ENCODE results near the gene GPR141.

GPR141 gene

DNA sequence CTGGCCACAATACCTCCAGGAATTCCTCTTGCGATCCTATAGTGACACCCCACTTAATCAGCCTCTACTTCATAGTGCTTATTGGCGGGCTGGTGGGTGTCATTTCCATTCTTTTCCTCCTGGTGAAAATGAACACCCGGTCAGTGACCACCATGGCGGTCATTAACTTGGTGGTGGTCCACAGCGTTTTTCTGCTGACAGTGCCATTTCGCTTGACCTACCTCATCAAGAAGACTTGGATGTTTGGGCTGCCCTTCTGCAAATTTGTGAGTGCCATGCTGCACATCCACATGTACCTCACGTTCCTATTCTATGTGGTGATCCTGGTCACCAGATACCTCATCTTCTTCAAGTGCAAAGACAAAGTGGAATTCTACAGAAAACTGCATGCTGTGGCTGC lies 56.8 kb downstream of the GPR141 start:
- no peak for FAIRE-seq
- no peak for TF ChIP-seq POLR2AphosphoS5 (IDR thresholded peaks at IDR 0.05; ENCODE audit: low read depth, low read length)
- no peak for TF ChIP-seq POLR2A (IDR thresholded peaks at IDR 0.05; ENCODE audit: low read depth, low read length)
- no peak for TF ChIP-seq TAF1 (IDR thresholded peaks at IDR 0.05; ENCODE audit: borderline replicate concordance, low read depth, low read length)
- no peak for DNase-seq (ENCODE audit: insufficient read length)

DNA sequence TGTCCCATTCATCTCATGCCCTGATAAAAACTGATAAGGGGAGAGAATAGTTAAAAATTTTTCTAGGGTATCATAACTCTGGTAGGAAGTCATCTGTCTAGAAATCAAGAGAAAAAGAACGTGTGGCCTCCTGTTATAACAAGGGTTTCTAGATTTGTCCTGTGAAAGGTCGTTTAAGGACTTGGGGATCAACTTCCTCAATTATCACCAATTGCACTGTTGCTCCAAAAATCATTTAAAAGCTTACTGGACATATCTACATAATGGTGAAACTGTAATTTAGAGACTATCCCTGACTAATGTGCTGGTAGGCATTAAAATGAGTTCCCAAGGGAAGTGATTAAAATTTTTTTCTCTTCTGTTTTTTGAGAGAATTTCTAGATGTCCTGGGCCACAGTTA lies 58.2 kb downstream of the GPR141 start:
- TF ChIP-seq TAF1 (IDR thresholded peaks at IDR 0.05; ENCODE audit: borderline replicate concordance, low read depth, low read length) (no peak), POLR2AphosphoS5 (IDR thresholded peaks at IDR 0.05; ENCODE audit: low read depth, low read length) (no peak), POLR2A (IDR thresholded peaks at IDR 0.05; ENCODE audit: low read depth, low read length) (no peak)
- FAIRE-seq (no peak), DNase-seq (ENCODE audit: insufficient read length) (no peak)

DNA sequence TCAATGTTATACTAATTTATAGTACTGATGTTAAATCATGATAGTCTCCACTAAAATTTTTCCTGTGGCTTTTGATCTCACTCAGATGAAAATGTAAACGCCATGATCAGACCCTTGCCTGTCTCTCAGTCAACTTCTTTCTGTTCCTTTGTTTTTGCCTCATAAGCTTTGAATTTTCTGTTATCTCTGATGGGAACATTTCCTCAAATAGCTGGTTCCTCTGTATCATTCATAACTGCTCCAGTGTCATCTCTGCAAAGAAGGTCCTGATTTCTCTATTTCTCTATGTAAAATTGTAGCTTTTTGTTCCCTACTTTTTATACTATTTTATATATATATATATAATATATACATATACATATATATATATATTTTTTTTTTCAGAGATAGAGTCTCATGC lies 67.5 kb downstream of the GPR141 start:
- FAIRE-seq (no peak), DNase-seq (ENCODE audit: insufficient read length) (no peak)
- TF ChIP-seq POLR2AphosphoS5 (IDR thresholded peaks at IDR 0.05; ENCODE audit: low read depth, low read length) = no peak
- no peak for TF ChIP-seq POLR2A (IDR thresholded peaks at IDR 0.05; ENCODE audit: low read depth, low read length)
- no peak for TF ChIP-seq TAF1 (IDR thresholded peaks at IDR 0.05; ENCODE audit: borderline replicate concordance, low read depth, low read length)

- DNase-seq (ENCODE audit: insufficient read length) = no peak
- no peak for FAIRE-seq
- no peak for TF ChIP-seq TAF1 (IDR thresholded peaks at IDR 0.05; ENCODE audit: borderline replicate concordance, low read depth, low read length)
- no peak for TF ChIP-seq POLR2A (IDR thresholded peaks at IDR 0.05; ENCODE audit: low read depth, low read length)
- no peak for TF ChIP-seq POLR2AphosphoS5 (IDR thresholded peaks at IDR 0.05; ENCODE audit: low read depth, low read length)
Observed at GRCh38 chr7:37753398-37754050, 70.0 kb downstream of the GPR141 start.

GRCh38 chr7:37756797-37757551 lies 73.4 kb downstream of the GPR141 start:
- TF ChIP-seq TAF1 (IDR thresholded peaks at IDR 0.05; ENCODE audit: borderline replicate concordance, low read depth, low read length) (no peak), POLR2AphosphoS5 (IDR thresholded peaks at IDR 0.05; ENCODE audit: low read depth, low read length) (no peak), POLR2A (IDR thresholded peaks at IDR 0.05; ENCODE audit: low read depth, low read length) (no peak)
- DNase-seq (ENCODE audit: insufficient read length) (no peak), FAIRE-seq (no peak)

- FAIRE-seq (no peak), DNase-seq (ENCODE audit: insufficient read length) (no peak)
- no peak for TF ChIP-seq POLR2A (IDR thresholded peaks at IDR 0.05; ENCODE audit: low read depth, low read length)
- no peak for TF ChIP-seq POLR2AphosphoS5 (IDR thresholded peaks at IDR 0.05; ENCODE audit: low read depth, low read length)
- no peak for TF ChIP-seq TAF1 (IDR thresholded peaks at IDR 0.05; ENCODE audit: borderline replicate concordance, low read depth, low read length)
Observed at GRCh38 chr7:37757563-37757962, 74.0 kb downstream of the GPR141 start.

- FAIRE-seq (no peak), DNase-seq (ENCODE audit: insufficient read length) (no peak)
- no peak for TF ChIP-seq TAF1 (IDR thresholded peaks at IDR 0.05; ENCODE audit: borderline replicate concordance, low read depth, low read length)
- no peak for TF ChIP-seq POLR2AphosphoS5 (IDR thresholded peaks at IDR 0.05; ENCODE audit: low read depth, low read length)
- TF ChIP-seq POLR2A (IDR thresholded peaks at IDR 0.05; ENCODE audit: low read depth, low read length) = no peak
Observed at GRCh38 chr7:37758501-37759045, 75.0 kb downstream of the GPR141 start.

DNA sequence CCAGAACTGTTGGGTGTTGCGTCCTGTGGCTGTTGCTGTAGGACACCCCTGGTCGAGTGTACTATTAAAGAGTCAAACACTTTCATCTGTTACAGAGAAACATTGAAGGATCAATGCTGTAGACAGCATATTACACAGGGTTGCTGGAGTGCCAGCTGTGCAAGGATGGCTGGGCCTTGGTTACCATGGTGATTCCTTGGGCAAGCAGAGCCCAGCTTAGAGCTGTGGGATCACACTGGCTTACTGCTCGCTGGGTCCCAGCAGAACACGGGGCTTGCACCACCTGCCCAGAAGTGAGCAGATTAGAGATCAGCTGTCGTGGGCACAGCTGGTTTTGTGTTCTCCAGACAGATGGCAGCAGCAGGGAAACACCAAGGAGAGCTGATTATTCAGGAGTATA lies 76.0 kb downstream of the GPR141 start:
- FAIRE-seq (no peak), DNase-seq (ENCODE audit: insufficient read length) (no peak)
- TF ChIP-seq POLR2AphosphoS5 (IDR thresholded peaks at IDR 0.05; ENCODE audit: low read depth, low read length) = no peak
- TF ChIP-seq POLR2A (IDR thresholded peaks at IDR 0.05; ENCODE audit: low read depth, low read length) = no peak
- TF ChIP-seq TAF1 (IDR thresholded peaks at IDR 0.05; ENCODE audit: borderline replicate concordance, low read depth, low read length) = no peak

DNA sequence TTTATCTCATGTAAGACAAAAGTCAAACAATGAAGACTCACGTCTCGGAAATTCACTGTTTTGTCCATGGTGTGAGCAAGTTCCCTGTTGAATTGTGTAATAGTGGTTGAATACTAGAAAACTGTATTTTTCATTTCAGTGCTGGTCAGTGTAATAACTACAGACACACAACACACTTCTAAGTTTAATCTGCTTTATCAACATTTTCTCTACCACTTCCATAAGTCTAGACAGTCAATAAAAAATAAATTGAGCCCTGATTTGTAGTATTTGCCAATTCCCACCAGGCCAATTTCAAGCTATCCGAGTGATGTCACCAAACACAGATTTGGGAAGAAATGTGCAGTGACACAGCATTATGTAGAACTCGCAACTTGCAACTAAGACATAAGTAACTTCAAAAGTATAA lies 81.9 kb downstream of the GPR141 start:
- no peak for DNase-seq (ENCODE audit: insufficient read length)

GRCh38 chr7:37765872-37766525 lies 82.4 kb downstream of the GPR141 start:
- TF ChIP-seq POLR2A (IDR thresholded peaks at IDR 0.05; ENCODE audit: low read depth, low read length) (no peak; the same call in 1 of the 2 replicates), TAF1 (IDR thresholded peaks at IDR 0.05; ENCODE audit: borderline replicate concordance, low read depth, low read length) (no peak), POLR2AphosphoS5 (IDR thresholded peaks at IDR 0.05; ENCODE audit: low read depth, low read length) (no peak)
- FAIRE-seq = peak; percentile 38
- DNase-seq (ENCODE audit: insufficient read length) = no peak

More for the DNA sequence above, 81.9 kb downstream of the GPR141 start:
- FAIRE-seq = peak; percentile 56
- no peak for TF ChIP-seq POLR2A (IDR thresholded peaks at IDR 0.05; ENCODE audit: low read depth, low read length)
- TF ChIP-seq TAF1 (IDR thresholded peaks at IDR 0.05; ENCODE audit: borderline replicate concordance, low read depth, low read length) = no peak
- no peak for TF ChIP-seq POLR2AphosphoS5 (IDR thresholded peaks at IDR 0.05; ENCODE audit: low read depth, low read length)

- DNase-seq (ENCODE audit: insufficient read length) = no peak
- FAIRE-seq = no peak
- TF ChIP-seq POLR2A (IDR thresholded peaks at IDR 0.05; ENCODE audit: low read depth, low read length) (no peak), TAF1 (IDR thresholded peaks at IDR 0.05; ENCODE audit: borderline replicate concordance, low read depth, low read length) (no peak), POLR2AphosphoS5 (IDR thresholded peaks at IDR 0.05; ENCODE audit: low read depth, low read length) (no peak)
Observed at GRCh38 chr7:37768611-37769010, 85.0 kb downstream of the GPR141 start.
